H1 (cell line): ENCODE measurements around the gene PPP2R3B. TPM values are rescaled to one million over a fixed set of nuclear protein-coding genes. Genes with fewer than 3 reads are reported as not detected.

Experiments
- CTCF ChIA-PET: fragments of 300-600 bp; sonication (Branson Sonifier 250); formaldehyde crosslinking; loops from one replicate; lab custom pipeline; 2021; ENCODE audit not compliant: partially characterized antibody; lab: Charles Lee
- POLR2A ChIA-PET: fragments of 300-600 bp; sonication (Branson Sonifier 250); formaldehyde crosslinking; loops from one replicate; lab custom pipeline; 2021; ENCODE audit warnings: inconsistent platforms; ENCODE audit not compliant: partially characterized antibody; lab: Charles Lee
- DNase-seq, 2 experiments: peaks; one replicate each; pipeline versions ENCODE4 v3.0.0 to v3.0.0-alpha.2; 2010 to 2022; ENCODE audit warnings: low spot score in 2 of 2, low read depth in 1 of 2, mixed read lengths in 1 of 2
- FAIRE-seq: peaks from 2 replicates; lab custom pipeline; 2011; peaks lifted over from hg19 to GRCh38; lab: Jason Lieb, UNC
- H2AFZ ChIP-seq: 2 replicates; pipeline ENCODE4 v1.8.1; 2012; ENCODE audit warnings: low read length, inconsistent platforms
- H2AK5ac ChIP-seq: 2 replicates; pipeline ENCODE4 v1.6.1; 2013; ENCODE audit warnings: low read depth, low read length
- H2BK120ac ChIP-seq: replicated peaks from 2 replicates; pipeline ENCODE3; 2013; ENCODE audit warnings: low read depth, low read length, inconsistent platforms
- H2BK12ac ChIP-seq: 2 replicates; pipeline ENCODE4 v1.6.1; 2013; ENCODE audit warnings: low read depth, low read length
- H2BK15ac ChIP-seq: 2 replicates; pipeline ENCODE4 v1.6.1; 2013; ENCODE audit warnings: low read length
- H2BK20ac ChIP-seq: 2 replicates; pipeline ENCODE4 v1.6.1; 2013; ENCODE audit warnings: low read length
- H2BK5ac ChIP-seq: 2 replicates; pipeline ENCODE4 v1.6.1; 2013; ENCODE audit warnings: low read depth, low read length
- H3K14ac ChIP-seq: 2 replicates; pipeline ENCODE4 v1.6.1; 2013; ENCODE audit warnings: inconsistent platforms; ENCODE audit not compliant: insufficient read length
- H3K18ac ChIP-seq: 2 replicates; pipeline ENCODE4 v1.6.1; 2013; ENCODE audit warnings: low read length; ENCODE audit errors: extremely low read depth
- H3K23ac ChIP-seq: 2 replicates; pipeline ENCODE4 v1.6.1; 2013; ENCODE audit warnings: inconsistent platforms; ENCODE audit not compliant: insufficient read length
- H3K23me2 ChIP-seq: 2 replicates; pipeline ENCODE4 v1.6.1; 2013; ENCODE audit warnings: low read depth, low read length
- H3K27ac ChIP-seq: 2 replicates; pipeline ENCODE4 v1.6.1; 2011; ENCODE audit warnings: low read depth, low read length, inconsistent platforms
- H3K27me3 ChIP-seq, 4 experiments: replicated peaks in 1 of 4; 1 replicate in 1 of 4; 2 replicates in 3 of 4; pipeline versions ENCODE4 v1.6.1 to v1.8.1; 2011 to 2013; ENCODE audit warnings: low read length in 3 of 4, mild to moderate bottlenecking in 3 of 4, inconsistent platforms in 2 of 4, mixed read lengths in 2 of 4, moderate library complexity in 1 of 4; ENCODE audit not compliant: control insufficient read depth in 3 of 4, insufficient read depth in 3 of 4; ENCODE audit errors: extremely low read depth in 1 of 4
- H3K36me3 ChIP-seq, 4 experiments: 2 replicates each; pipeline versions ENCODE4 v1.6.1 to v1.8.1; 2011 to 2013; ENCODE audit warnings: mild to moderate bottlenecking in 4 of 4, low read length in 3 of 4, moderate library complexity in 2 of 4, control low read depth in 1 of 4, inconsistent platforms in 1 of 4; ENCODE audit not compliant: insufficient read depth in 4 of 4, control insufficient read depth in 2 of 4
- H3K4ac ChIP-seq: replicated peaks from 2 replicates; pipeline ENCODE3; 2013; ENCODE audit warnings: low read length, low read depth, mixed read lengths, inconsistent platforms; ENCODE audit not compliant: insufficient read length
- H3K4me1 ChIP-seq, 4 experiments: replicated peaks in 1 of 4; 1 replicate in 1 of 4; 2 replicates in 3 of 4; pipeline versions ENCODE4 v1.6.1 to v1.8.1; 2011 to 2013; ENCODE audit warnings: low read length in 3 of 4, inconsistent platforms in 2 of 4, mixed read lengths in 1 of 4; ENCODE audit not compliant: insufficient read depth in 4 of 4, control insufficient read depth in 3 of 4
- H3K4me2 ChIP-seq, 2 experiments: 2 replicates each; pipeline versions ENCODE4 v1.6.1 to v1.8.1; 2011 to 2013; ENCODE audit warnings: low read depth in 2 of 2, low read length in 2 of 2, control low read depth in 1 of 2, inconsistent platforms in 1 of 2, mild to moderate bottlenecking in 1 of 2; ENCODE audit not compliant: insufficient read depth in 1 of 2
- H3K4me3 ChIP-seq, 4 experiments: fragments of 200-600, 300-600 bp in 1 of 4; sonication (generic), shearing (Covaris generic), sonication (Bioruptor Twin) in 1 of 4; 2 replicates each; pipeline versions ENCODE4 v1.5.1 to v1.8.1; 2011 to 2016; ENCODE audit warnings: low read length in 4 of 4, low read depth in 3 of 4, control low read depth in 2 of 4, inconsistent platforms in 2 of 4, mild to moderate bottlenecking in 2 of 4, mixed read lengths in 1 of 4, moderate library complexity in 1 of 4; ENCODE audit not compliant: insufficient read depth in 2 of 4; ENCODE audit errors: extremely low read depth in 1 of 4
- H3K56ac ChIP-seq: replicated peaks from 2 replicates; pipeline ENCODE3; 2013; ENCODE audit warnings: low read depth, mild to moderate bottlenecking, mixed read lengths, low read length, inconsistent platforms; ENCODE audit not compliant: insufficient read length
- H3K79me1 ChIP-seq: 2 replicates; pipeline ENCODE4 v1.6.1; 2013; ENCODE audit warnings: low read depth, low read length, control low read depth
- H3K79me2 ChIP-seq, 2 experiments: 2 replicates each; pipeline versions ENCODE4 v1.6.1 to v1.8.1; 2012 to 2013; ENCODE audit warnings: low read length in 2 of 2, mild to moderate bottlenecking in 2 of 2, inconsistent platforms in 1 of 2; ENCODE audit not compliant: insufficient read depth in 2 of 2, control insufficient read depth in 1 of 2
- H3K9ac ChIP-seq, 4 experiments: replicated peaks in 1 of 4; 1 replicate in 1 of 4; 2 replicates in 3 of 4; pipeline versions ENCODE4 v1.6.1 to v1.8.1; 2011 to 2013; ENCODE audit warnings: low read depth in 3 of 4, low read length in 3 of 4, control low read depth in 2 of 4, mild to moderate bottlenecking in 2 of 4, moderate library complexity in 2 of 4, inconsistent platforms in 1 of 4; ENCODE audit errors: extremely low read depth in 1 of 4
- H3K9me3 ChIP-seq, 2 experiments: 2 replicates each; pipeline versions ENCODE4 v1.6.1 to v1.8.1; 2012 to 2013; ENCODE audit warnings: mild to moderate bottlenecking in 2 of 2, moderate library complexity in 2 of 2, control low read depth in 1 of 2, inconsistent platforms in 1 of 2, low read depth in 1 of 2, low read length in 1 of 2, mixed read lengths in 1 of 2; ENCODE audit not compliant: insufficient read depth in 2 of 2
- H4K20me1 ChIP-seq, 2 experiments: replicated peaks in 1 of 2; 2 replicates each; pipeline versions ENCODE3 to v1.8.1; 2011 to 2013; ENCODE audit warnings: inconsistent platforms in 2 of 2, low read length in 2 of 2, mild to moderate bottlenecking in 1 of 2; ENCODE audit not compliant: insufficient read depth in 2 of 2, control insufficient read depth in 1 of 2
- H4K5ac ChIP-seq: 2 replicates; pipeline ENCODE4 v1.6.1; 2013; ENCODE audit warnings: low read length, low read depth, mixed read lengths, inconsistent platforms; ENCODE audit not compliant: insufficient read length
- H4K8ac ChIP-seq: 2 replicates; pipeline ENCODE4 v1.8.0; 2013; ENCODE audit warnings: mild to moderate bottlenecking, moderate library complexity, low read length, inconsistent platforms; ENCODE audit not compliant: insufficient read depth; ENCODE audit errors: extremely low read depth
- H4K91ac ChIP-seq: replicated peaks from 2 replicates; pipeline ENCODE3; 2013; ENCODE audit warnings: low read length, mixed read lengths, inconsistent platforms; ENCODE audit not compliant: insufficient read length
- ATF2 ChIP-seq: IDR thresholded peaks from 2 replicates; pipeline ENCODE4 v1.6.1; 2012; ENCODE audit warnings: low read length, inconsistent platforms
- E2F6 ChIP-seq: IDR thresholded peaks from 2 replicates; pipeline ENCODE4 v1.6.1; 2012; ENCODE audit warnings: inconsistent platforms
- GTF2F1 ChIP-seq: IDR thresholded peaks from 2 replicates; pipeline ENCODE4 v1.6.1; 2012; ENCODE audit warnings: low read depth, low read length, improper control_type of control experiment, borderline replicate concordance
- POU5F1 ChIP-seq: IDR thresholded peaks from 2 replicates; pipeline ENCODE4 v1.6.1; 2011; ENCODE audit warnings: low read depth, mild to moderate bottlenecking, low read length, moderate library complexity
- RAD21 ChIP-seq, 2 experiments: IDR thresholded peaks in 1 of 2; conservative IDR thresholded peaks in 1 of 2; 2 replicates each; pipeline ENCODE4 v1.6.1; 2011; ENCODE audit warnings: low read depth in 2 of 2, low read length in 2 of 2, improper control_type of control experiment in 1 of 2, inconsistent platforms in 1 of 2, mild to moderate bottlenecking in 1 of 2, moderate library complexity in 1 of 2
- RFX5 ChIP-seq: IDR thresholded peaks from 2 replicates; pipeline ENCODE4 v1.6.1; 2011; ENCODE audit warnings: low read depth, low read length, improper control_type of control experiment, borderline replicate concordance
- SP1 ChIP-seq: IDR thresholded peaks from 2 replicates; pipeline ENCODE4 v1.6.1; 2011; ENCODE audit warnings: low read depth, low read length
- SRF ChIP-seq: IDR thresholded peaks from 2 replicates; pipeline ENCODE4 v1.6.1; 2011; ENCODE audit warnings: mild to moderate bottlenecking, low read depth, low read length, moderate library complexity
- WGBS, 2 experiments: shearing (Covaris generic) in 1 of 2; methylation state at CpG; one replicate each; pipeline versions ENCODE4 v1.1.6 to v1.1.7; 2013 to 2015; ENCODE audit warnings: low lambda C conversion rate in 2 of 2, mixed read lengths in 2 of 2, inconsistent platforms in 1 of 2, low coverage in 1 of 2, missing lambda C conversion rate in 1 of 2; ENCODE audit not compliant: insufficient replicate concordance in 2 of 2, insufficient coverage in 1 of 2, insufficient read length in 1 of 2; ENCODE audit errors: extremely low coverage in 1 of 2, missing lambda C conversion rate in 1 of 2; 5-methylcytosine and 5-hydroxymethylcytosine counted together
- polyA plus RNA-seq, 7 experiments: library from polyadenylated mRNA; depleted of rRNA in 3 of 7; stranded (reverse) in 5 of 7; unstranded in 2 of 7; fragments of >200 nt in 5 of 7; fragments of 200-250 nt in 2 of 7; gene quantifications; 1 replicate in 5 of 7; 2 replicates in 1 of 7; 4 replicates in 1 of 7; pipeline versions ENCODE4 v1.2.1 to v1.2.3, GENCODE V29; 2011 to 2013; ENCODE audit warnings: missing spikeins in 2 of 7, mixed read lengths in 2 of 7
- total RNA-seq: library from RNA; stranded (reverse); fragmentation: NEBNext Ultra II Directional; extraction: Animal tissue kit (Norgen Biotek cat#: 25700); gene quantifications from 2 replicates; pipeline ENCODE4 v1.2.1, GENCODE V29; 2021

The PPP2R3B gene
- total and polyA plus RNA-seq, 2 of the 8 experiments (the other 6 are each of a cell fraction or from before 2014, with no cell fraction given): 47.6 to 86.7 TPM

- Histone ChIP-seq H2BK15ac (no peak overlapping the region), H3K36me3 (no peaks in the 10 kb centered on the region), H3K23me2 (no peaks in the 10 kb centered on the region; the same call in 1 of the 2 replicates), H4K8ac (peak overlapping the region; percentile 91), H4K5ac (peak overlapping the region; percentile 29), H3K79me2 (no peaks in the 10 kb centered on the region), H2BK20ac (peak overlapping the region; percentile 29; the same call in 1 of the 2 replicates), H3K4me3 (peak overlapping the region; percentile 10 to 56 (median 26); a peak in 5 of 8 replicates), H2AK5ac (no peak overlapping the region), H3K18ac (no peak overlapping the region; the same call in 1 of the 2 replicates), H4K91ac (peak overlapping the region; percentile 75), H4K20me1 (no peaks in the 10 kb centered on the region), H3K9ac (no peak overlapping the region; a peak in 1 of 7 replicates), H3K79me1 (no peaks in the 10 kb centered on the region), H2BK5ac (no peak overlapping the region), H3K9me3 (no peaks in the 10 kb centered on the region), H2AFZ (peak overlapping the region; percentile 62), H3K27me3 (peaks cover 0 to 14% (median 10%) of the 10 kb centered on the region in 4 experiments; a peak in 5 of 7 replicates), H3K56ac (peak overlapping the region; percentile 9), H3K27ac (no peak overlapping the region), H3K4me1 (peaks cover 0 to 6% (median 0%) of the 10 kb centered on the region in 4 experiments; a peak in 3 of 7 replicates), H2BK12ac (peak overlapping the region; percentile 92; the same call in 1 of the 2 replicates), H3K4me2 (peak overlapping the region; percentile 71 to 81), H3K14ac (no peak overlapping the region), H2BK120ac (peak overlapping the region; percentile 81), H3K23ac (no peak overlapping the region), H3K4ac (no peak overlapping the region)
- WGBS, 2 experiments: 20% methylated on average over 34 of the region's 56 CpGs; no CpG with 5 or more reads in 1 of the 2 experiments
- POLR2A ChIA-PET: no interaction called here
- CTCF ChIA-PET: no interaction called here
- DNase-seq (peak; percentile 54 to 77), FAIRE-seq (no peak)
- TF ChIP-seq SRF (no peak), ATF2 (0 out of 2 replicates have a peak, but pooled peaks have one; percentile 29), RAD21 (IDR thresholded peaks at IDR 0.05 in 1 of 2, conservative IDR thresholded peaks at IDR 0.05 in 1 of 2; ENCODE audit: low read depth in 2 of 2, low read length in 2 of 2) (peak; percentile 86), GTF2F1 (no peak), E2F6 (peak; percentile 57; the same call in 1 of the 2 replicates), SP1 (no peak), RFX5 (no peak), POU5F1 (no peak)
Measured at GRCh38 chrX:427812-428725, 41.4 kb upstream of the PPP2R3B start.
